ENCODE measurements around the gene YBX3. TPM values are rescaled to one million over a fixed set of nuclear protein-coding genes. Genes with fewer than 3 reads are reported as not detected.

The YBX3 gene
- polyA plus RNA-seq, 1 of the 3 experiments (the other 2 are of a cell fraction) = 22.4 TPM

GRCh38 chr12:10736463-10736862 is 13.3 kb upstream of the YBX3 start:
- no peak overlapping the region for H3K4me2 ChIP-seq
- CTCF ChIA-PET = interaction anchor here (1.2 kb wide), 1 partner anchor 13 kb away, joined by 3 read pairs; no protein-coding TSS in a partner anchor
- no peaks in the 10 kb centered on the region for H3K9me3 ChIP-seq

More at GRCh38 chr12:10736463-10736862, 13.3 kb upstream of the YBX3 start:
- no peaks in the 10 kb centered on the region for H4K20me1 ChIP-seq (ENCODE audit: insufficient read depth)
- DNase-seq = no peak
- peaks cover 34% of the 10 kb centered on the region for H3K27me3 ChIP-seq (ENCODE audit: insufficient read depth)
- no peak overlapping the region for H2AFZ ChIP-seq (ENCODE audit: low read depth)
- no peaks in the 10 kb centered on the region for H3K79me2 ChIP-seq (ENCODE audit: insufficient read depth)
- 4% methylated on average over 1 of the region's 1 CpG for WGBS (ENCODE audit: low lambda C conversion rate)
- no peak overlapping the region for H3K4me3 ChIP-seq (ENCODE audit: low read depth in 2 of 2, low read length in 1 of 2)
- H3K36me3 ChIP-seq (replicated peaks in 1 of 2; ENCODE audit: control insufficient read depth in 1 of 2, insufficient read depth in 2 of 2, low read length in 1 of 2) = no peaks in the 10 kb centered on the region
- no peak overlapping the region for H3K9ac ChIP-seq
- H3K4me1 ChIP-seq (ENCODE audit: control insufficient read depth in 1 of 2, insufficient read depth in 2 of 2, low read depth in 1 of 2, low read length in 1 of 2) = no peaks in the 10 kb centered on the region
- TF ChIP-seq, protein P1, sequence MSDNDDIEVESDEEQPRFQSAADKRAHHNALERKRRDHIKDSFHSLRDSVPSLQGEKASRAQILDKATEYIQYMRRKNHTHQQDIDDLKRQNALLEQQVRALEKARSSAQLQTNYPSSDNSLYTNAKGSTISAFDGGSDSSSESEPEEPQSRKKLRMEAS (IDR thresholded peaks at IDR 0.05; ENCODE audit: low read depth) = no peak
- TF ChIP-seq GATA2 (CRISPR knock-in tag; IDR thresholded peaks at IDR 0.05) = no peak
- TF ChIP-seq MEF2A (IDR thresholded peaks at IDR 0.05; ENCODE audit: borderline replicate concordance, low read depth) = no peak
- TF ChIP-seq RAD21 (IDR thresholded peaks at IDR 0.05; ENCODE audit: low read length) = no peak
- TF ChIP-seq TAF1 (IDR thresholded peaks at IDR 0.05; ENCODE audit: borderline replicate concordance, low read depth, low read length) = no peak
- TF ChIP-seq, protein P2, sequence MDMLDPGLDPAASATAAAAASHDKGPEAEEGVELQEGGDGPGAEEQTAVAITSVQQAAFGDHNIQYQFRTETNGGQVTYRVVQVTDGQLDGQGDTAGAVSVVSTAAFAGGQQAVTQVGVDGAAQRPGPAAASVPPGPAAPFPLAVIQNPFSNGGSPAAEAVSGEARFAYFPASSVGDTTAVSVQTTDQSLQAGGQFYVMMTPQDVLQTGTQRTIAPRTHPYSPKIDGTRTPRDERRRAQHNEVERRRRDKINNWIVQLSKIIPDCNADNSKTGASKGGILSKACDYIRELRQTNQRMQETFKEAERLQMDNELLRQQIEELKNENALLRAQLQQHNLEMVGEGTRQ (IDR thresholded peaks at IDR 0.05; ENCODE audit: borderline replicate concordance, low read depth, low read length) = no peak
- no peak for TF ChIP-seq NFIC (IDR thresholded peaks at IDR 0.05; ENCODE audit: borderline replicate concordance)
- no peak for TF ChIP-seq RXRA (IDR thresholded peaks at IDR 0.05; ENCODE audit: borderline replicate concordance, low read depth)
- no peak for TF ChIP-seq SMC3 (IDR thresholded peaks at IDR 0.05; ENCODE audit: low read depth, low read length)
- TF ChIP-seq, protein P3, sequence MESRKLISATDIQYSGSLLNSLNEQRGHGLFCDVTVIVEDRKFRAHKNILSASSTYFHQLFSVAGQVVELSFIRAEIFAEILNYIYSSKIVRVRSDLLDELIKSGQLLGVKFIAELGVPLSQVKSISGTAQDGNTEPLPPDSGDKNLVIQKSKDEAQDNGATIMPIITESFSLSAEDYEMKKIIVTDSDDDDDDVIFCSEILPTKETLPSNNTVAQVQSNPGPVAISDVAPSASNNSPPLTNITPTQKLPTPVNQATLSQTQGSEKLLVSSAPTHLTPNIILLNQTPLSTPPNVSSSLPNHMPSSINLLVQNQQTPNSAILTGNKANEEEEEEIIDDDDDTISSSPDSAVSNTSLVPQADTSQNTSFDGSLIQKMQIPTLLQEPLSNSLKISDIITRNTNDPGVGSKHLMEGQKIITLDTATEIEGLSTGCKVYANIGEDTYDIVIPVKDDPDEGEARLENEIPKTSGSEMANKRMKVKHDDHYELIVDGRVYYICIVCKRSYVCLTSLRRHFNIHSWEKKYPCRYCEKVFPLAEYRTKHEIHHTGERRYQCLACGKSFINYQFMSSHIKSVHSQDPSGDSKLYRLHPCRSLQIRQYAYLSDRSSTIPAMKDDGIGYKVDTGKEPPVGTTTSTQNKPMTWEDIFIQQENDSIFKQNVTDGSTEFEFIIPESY (IDR thresholded peaks at IDR 0.05; ENCODE audit: borderline replicate concordance, low read depth) = no peak
- no peak for TF ChIP-seq CTCF (IDR thresholded peaks at IDR 0.05)
- TF ChIP-seq YY1 (IDR thresholded peaks at IDR 0.05; ENCODE audit: low read depth) = no peak
- TF ChIP-seq POLR2AphosphoS5 (IDR thresholded peaks at IDR 0.05; ENCODE audit: low read depth, low read length) = no peak
- TF ChIP-seq FOXJ3 (CRISPR knock-in tag; IDR thresholded peaks at IDR 0.05) = no peak
- TF ChIP-seq CHD2 (IDR thresholded peaks at IDR 0.05; ENCODE audit: low read length, partially characterized antibody) = no peak
- TF ChIP-seq SIN3A (IDR thresholded peaks at IDR 0.05; ENCODE audit: borderline replicate concordance, low read depth, low read length) = no peak
- H3F3A ChIP-seq (replicated peaks; ENCODE audit: insufficient read depth) = no peaks in the 10 kb centered on the region
- POLR2A ChIA-PET = no interaction called here
- no peaks in the 10 kb centered on the region for H3K9me2 ChIP-seq
- H3K27ac ChIP-seq (ENCODE audit: low read depth in 2 of 2, low read length in 1 of 2) = no peak overlapping the region
